HEK293 (cell line): ENCODE results near the gene MKRN1.

Experiments
- CTCF ChIP-seq: fragments of 450-650 bp; formaldehyde crosslinking; IDR thresholded peaks from 2 replicates; pipeline ENCODE4 v1.5.1; 2016; ENCODE audit warnings: missing biosample characterization, missing genetic modification characterization
- GLI4 ChIP-seq: fragments of 450-650 bp; formaldehyde crosslinking; IDR thresholded peaks from 2 replicates; pipeline ENCODE4 v1.5.1; 2016; ENCODE audit warnings: missing biosample characterization, missing genetic modification characterization
- ZNF311 ChIP-seq: fragments of 450-650 bp; formaldehyde crosslinking; IDR thresholded peaks from 2 replicates; pipeline ENCODE4 v1.5.1; 2017; ENCODE audit warnings: missing biosample characterization, missing genetic modification characterization, borderline replicate concordance
- ZNF580 ChIP-seq: fragments of 450-650 bp; formaldehyde crosslinking; IDR thresholded peaks from 2 replicates; pipeline ENCODE4 v1.5.1; 2016; ENCODE audit warnings: missing biosample characterization, missing genetic modification characterization
- ZNF629 ChIP-seq: fragments of 450-650 bp; formaldehyde crosslinking; IDR thresholded peaks from 2 replicates; pipeline ENCODE4 v1.5.1; 2017; ENCODE audit warnings: missing biosample characterization, missing genetic modification characterization
- ZNF747 ChIP-seq: fragments of 450-650 bp; formaldehyde crosslinking; IDR thresholded peaks from 2 replicates; pipeline ENCODE4 v1.5.1; 2016; ENCODE audit warnings: missing biosample characterization, missing genetic modification characterization
- ZNF76 ChIP-seq: fragments of 450-650 bp; formaldehyde crosslinking; IDR thresholded peaks from 2 replicates; pipeline ENCODE4; 2016; ENCODE audit warnings: low read depth, missing biosample characterization, missing genetic modification characterization, borderline replicate concordance
- ZNF792 ChIP-seq: fragments of 450-650 bp; formaldehyde crosslinking; IDR thresholded peaks from 2 replicates; pipeline ENCODE4 v1.5.1; 2016; ENCODE audit warnings: missing biosample characterization, missing genetic modification characterization
- ZNF837 ChIP-seq: fragments of 450-650 bp; formaldehyde crosslinking; IDR thresholded peaks from 2 replicates; pipeline ENCODE4 v1.5.1; 2016; ENCODE audit warnings: missing biosample characterization, missing genetic modification characterization

GRCh38 chr7:140403878-140404564 is 75.3 kb downstream of the MKRN1 start, which contains the start of gene RAB19:
- TF ChIP-seq ZNF76 (tag by site-specific recombination) (peak; percentile 44; the same call in 1 of the 2 replicates), ZNF629 (tag by site-specific recombination) (no peak), CTCF (tag by site-specific recombination) (no peak), ZNF792 (no peak), ZNF837 (tag by site-specific recombination) (no peak), ZNF311 (tag by site-specific recombination) (no peak), ZNF580 (no peak), GLI4 (no peak), ZNF747 (tag by site-specific recombination) (no peak)
